ENCODE measurements around the gene C19orf53. TPM values are rescaled to one million over a fixed set of nuclear protein-coding genes. Genes with fewer than 3 reads are reported as not detected.

C19orf53 gene
- 24.6 and 33.5 TPM in 2 replicates for total RNA-seq

DNA sequence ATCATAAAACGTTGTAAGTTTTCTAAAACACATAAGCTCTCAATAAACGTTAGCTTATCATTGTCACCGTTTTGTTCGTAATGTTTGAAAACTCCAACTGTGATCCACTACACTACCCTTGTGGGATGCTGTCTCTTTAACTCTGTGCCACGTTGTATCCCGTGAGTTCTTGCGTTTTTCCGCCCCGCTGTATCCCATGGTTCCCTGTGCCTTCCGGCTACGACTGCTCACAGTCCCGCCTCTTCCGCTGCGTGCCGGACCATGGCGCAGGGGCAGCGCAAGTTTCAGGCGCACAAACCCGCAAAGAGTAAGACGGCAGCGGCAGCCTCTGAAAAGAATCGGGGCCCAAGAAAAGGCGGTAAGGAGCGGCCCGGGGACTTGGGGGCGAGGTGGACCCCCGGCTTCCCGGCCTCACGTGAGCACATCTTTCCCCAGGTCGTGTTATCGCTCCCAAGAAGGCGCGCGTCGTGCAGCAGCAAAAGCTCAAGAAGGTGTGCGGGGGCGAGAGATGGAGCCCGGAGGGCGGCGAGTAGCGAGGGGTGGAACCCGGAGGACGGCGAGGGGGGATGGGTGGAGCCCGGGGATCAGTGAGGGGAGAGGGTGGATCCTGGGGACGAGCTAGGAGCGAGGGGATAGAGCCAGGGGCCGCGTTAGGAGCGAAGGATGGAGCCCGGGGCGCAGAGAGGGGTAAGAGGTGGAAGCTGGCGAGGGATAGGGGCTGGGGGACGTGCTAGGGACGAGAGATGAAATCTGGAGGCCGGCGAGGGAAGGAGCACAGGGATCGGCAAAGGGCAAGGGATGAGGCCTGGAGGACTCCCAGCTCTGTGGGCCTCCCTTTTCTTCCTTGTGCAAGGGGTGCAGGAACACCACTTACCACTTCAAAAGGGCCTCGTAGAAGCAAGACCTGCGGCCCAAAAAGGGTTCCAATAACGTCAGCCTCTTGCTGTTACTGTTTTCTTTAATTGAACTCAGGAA lies at the start of gene C19orf53:
Gene C19orf53, plus strand, starts transcription at position 240 of the 975 bp plus-strand sequence. Its CDS starts 22 bp downstream, at position 262.

DNA sequence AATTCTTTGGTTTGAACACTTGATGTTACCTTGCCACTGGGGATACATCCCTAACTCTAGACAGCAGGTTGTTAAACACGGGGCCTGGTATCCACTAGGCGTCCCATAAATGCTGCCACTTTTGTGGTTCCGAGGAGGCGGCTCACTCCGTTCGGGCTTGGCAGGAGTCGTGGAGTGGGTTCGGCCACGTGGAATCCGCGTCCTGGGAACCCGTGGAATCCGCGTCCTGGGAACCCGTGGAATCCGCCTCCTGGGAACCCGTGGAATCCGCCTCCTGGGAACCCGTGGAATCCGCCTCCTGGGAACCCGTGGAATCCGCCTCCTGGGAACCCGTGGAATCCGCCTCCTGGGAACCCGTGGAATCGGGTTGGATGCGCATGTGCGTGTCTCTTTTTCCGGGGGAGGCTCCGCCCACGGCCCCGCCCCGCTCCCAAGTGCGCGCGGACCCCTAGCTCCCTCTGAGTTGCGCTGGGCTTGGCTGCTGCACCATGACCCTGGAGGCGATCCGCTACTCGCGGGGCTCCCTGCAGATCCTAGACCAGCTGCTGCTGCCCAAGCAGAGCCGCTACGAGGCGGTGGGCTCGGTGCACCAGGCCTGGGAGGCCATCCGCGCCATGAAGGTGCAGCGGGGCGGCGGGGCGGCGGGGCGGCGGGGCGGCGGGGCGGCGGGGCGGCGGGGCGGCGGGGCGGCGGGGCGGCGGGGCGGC lies 10.0 kb upstream of the C19orf53 start, which contains the start of gene MRI1:
Gene MRI1, plus strand, starts transcription at position 422 of the 707 bp plus-strand sequence. Its CDS starts 67 bp downstream, at position 489.

DNA sequence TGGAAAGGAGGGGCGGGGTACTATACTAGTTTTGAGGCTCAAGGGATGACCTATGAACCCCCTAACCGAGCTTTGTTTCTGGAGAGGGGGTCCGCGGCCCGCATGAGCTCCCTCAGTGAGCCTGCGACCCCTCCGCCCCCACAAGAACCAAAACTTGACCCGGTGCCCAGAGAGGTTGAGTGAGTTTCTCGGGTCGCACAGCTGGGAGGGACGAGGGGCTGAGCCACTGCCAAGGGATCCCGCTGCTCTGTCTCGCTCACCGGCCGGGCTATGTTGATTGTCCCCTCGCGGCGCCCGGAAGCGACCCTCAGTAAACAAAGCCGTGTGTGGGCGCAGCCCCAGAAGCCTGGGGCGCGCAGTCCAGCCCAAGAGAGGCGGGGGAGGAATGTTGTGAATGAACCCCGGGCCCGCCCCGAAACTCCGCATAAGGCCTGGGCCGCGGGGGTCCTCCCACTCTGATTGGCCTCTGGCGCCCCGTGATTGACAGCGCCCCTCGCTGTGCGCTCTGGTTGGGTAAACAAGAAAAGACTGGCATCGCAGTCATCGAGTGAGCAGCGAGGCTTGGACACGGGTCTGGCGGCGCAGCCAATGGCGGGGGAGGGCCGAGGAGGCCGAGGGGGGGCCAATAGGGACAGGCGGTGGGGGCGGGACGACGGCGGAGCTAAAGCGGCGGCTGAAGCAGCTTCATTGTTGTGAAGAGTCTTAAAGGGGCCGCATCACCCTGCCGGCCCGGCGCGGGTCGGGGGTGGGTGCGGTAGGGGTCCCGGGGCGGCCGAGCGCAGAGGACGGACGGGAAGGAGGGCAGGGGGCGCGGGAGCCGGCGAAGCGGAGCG lies 20.7 kb downstream of the C19orf53 start, which contains the start of gene ZSWIM4:
Gene ZSWIM4, plus strand, starts transcription at position 687 of the 833 bp plus-strand sequence. CDS start 206 bp downstream, outside the sequence.

Other genes with a start within 250 kb of the C19orf53 start
- gene MRI1, start 9.9 kb upstream of the C19orf53 start, total RNA-seq: 22.3 and 26.7 TPM in 2 replicates
- 8.5 and 11.1 TPM in 2 replicates for gene ZSWIM4, start 21.0 kb downstream of the C19orf53 start, total RNA-seq
- gene NANOS3, start 102.7 kb downstream of the C19orf53 start, total RNA-seq: not detected in 2 replicates
- 0.09 and 0.22 TPM in 2 replicates for gene BRME1, start 131.7 kb downstream of the C19orf53 start, total RNA-seq
- gene CC2D1A, start 131.7 kb downstream of the C19orf53 start, total RNA-seq: 3.5 and 3.7 TPM in 2 replicates
- gene PODNL1, start 164.0 kb downstream of the C19orf53 start, total RNA-seq: not detected in 2 replicates
- 6.3 and 8.7 TPM in 2 replicates for gene DCAF15, start 178.1 kb downstream of the C19orf53 start, total RNA-seq
- 1.7 and 2.1 TPM in 2 replicates for gene RFX1, start 231.9 kb downstream of the C19orf53 start, total RNA-seq

All from dermis lymphatic vessel endothelial cell (primary cell).